ENCODE data around the gene GJA4. TPM values are rescaled to one million over a fixed set of nuclear protein-coding genes. Genes with fewer than 3 reads are reported as not detected.

GJA4 gene
- total and polyA plus RNA-seq, 7 experiments from 2014 or later, result not detected

- Histone ChIP-seq H3K4me1 (ENCODE audit: control insufficient read depth in 2 of 2, insufficient read depth in 2 of 2, low read length in 2 of 2) (no peaks in the 10 kb centered on the region), H3K27ac (ENCODE audit: low read depth, low read length) (no peak overlapping the region), H3K9me3 (ENCODE audit: control insufficient read depth in 2 of 3, low read length in 3 of 3) (no peaks in the 10 kb centered on the region), H3K36me3 (ENCODE audit: control insufficient read depth in 2 of 3, insufficient read depth in 3 of 3, low read length in 3 of 3) (no peaks in the 10 kb centered on the region), H3K27me3 (ENCODE audit: control insufficient read depth in 2 of 2, insufficient read depth in 2 of 2, low read length in 2 of 2) (no peaks in the 10 kb centered on the region), H3K4me3 (ENCODE audit: low read length) (no peak overlapping the region)
- H3K4me3 Mint-ChIP-seq, result no peak overlapping the region
- ATAC-seq (no peak), DNase-seq (no peak)
- no peaks in the 10 kb centered on the region for H3K9me3 Mint-ChIP-seq
- H3K27ac Mint-ChIP-seq, result no peak overlapping the region
- POLR2A ChIA-PET, result no interaction called here
- H3K36me3 Mint-ChIP-seq, result peaks cover 0 to 3% (median 0%) of the 10 kb centered on the region in 5 donors
- CTCF ChIA-PET, result no interaction called here
- H3K4me1 Mint-ChIP-seq, result no peaks in the 10 kb centered on the region
- H3K27me3 Mint-ChIP-seq, result peaks cover under 1 to 18% (median 4%) of the 10 kb centered on the region in 5 donors
- intact Hi-C loops (cut with micrococcal nuclease), result no loop called here
These were observed 34.0 kb upstream of the GJA4 start for GRCh38 chr1:34758751-34759150.

DNA sequence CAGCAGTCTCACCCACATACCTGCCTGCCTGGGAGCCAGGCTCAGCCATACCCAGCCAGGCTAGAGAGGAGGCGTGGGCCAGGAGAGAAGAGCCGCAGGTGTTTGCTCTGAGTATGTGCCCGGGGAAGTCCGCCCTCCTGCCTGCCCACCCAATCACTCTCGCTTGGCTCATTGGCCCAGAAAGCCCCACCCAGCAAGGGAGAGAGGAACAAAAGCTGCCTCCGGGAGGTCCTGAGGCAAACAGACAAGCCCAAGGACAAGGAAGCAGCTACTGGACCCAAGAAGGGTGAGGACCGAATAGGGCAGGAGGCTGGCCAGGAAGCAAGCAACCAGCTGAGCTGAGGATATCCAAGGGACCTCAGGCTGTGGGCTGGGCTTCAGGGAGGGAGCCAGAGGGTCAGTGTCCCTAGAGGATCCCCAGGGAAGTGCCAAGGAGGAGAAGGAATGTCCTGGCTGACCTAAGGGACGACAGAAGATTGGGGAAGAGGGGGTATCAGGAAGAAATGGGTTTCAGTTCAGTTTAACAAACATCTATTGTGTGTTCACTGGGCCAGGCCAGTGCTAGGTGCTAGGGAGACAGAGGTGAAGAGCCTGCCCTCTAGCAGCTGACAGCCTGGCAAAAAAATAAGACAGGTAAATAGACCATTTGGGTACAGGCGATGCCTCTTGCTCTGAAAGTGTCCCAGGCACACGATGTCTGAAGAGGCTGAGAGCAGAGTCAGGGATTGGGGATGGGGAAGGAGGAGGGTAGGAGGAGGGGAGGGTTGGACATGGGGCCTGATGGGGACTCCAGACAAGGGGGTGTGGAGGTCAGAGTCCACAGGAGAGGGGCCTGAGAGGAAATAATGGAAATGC is 33.1 kb upstream of the GJA4 start, which contains the start of gene GJB4:
Gene GJB4, plus strand, starts transcription at position 238 of the 855 bp plus-strand sequence. CDS start 1,515 bp downstream, outside the sequence.
- Mint-ChIP-seq H3K9me3 (no peaks in the 10 kb centered on the region), H3K4me3 (no peak within 1 kb of the TSS), H3K27ac (no peak within 1 kb of the TSS), H3K36me3 (no peaks in the 10 kb centered on the region), H3K27me3 (peaks cover 0 to 17% (median 4%) of the 10 kb centered on the region in 5 donors), H3K4me1 (no peaks in the 10 kb centered on the region)
- intact Hi-C loops (cut with micrococcal nuclease), result no loop called here
- DNase-seq (no peak), ATAC-seq (no peak)
- no peak within 1 kb of the TSS for H3K27ac ChIP-seq (ENCODE audit: low read depth, low read length)
- no peaks in the 10 kb centered on the region for H3K9me3 ChIP-seq (ENCODE audit: control insufficient read depth in 2 of 3, low read length in 3 of 3)
- no peak within 1 kb of the TSS for H3K4me3 ChIP-seq (ENCODE audit: low read length)
- H3K36me3 ChIP-seq (ENCODE audit: control insufficient read depth in 2 of 3, insufficient read depth in 3 of 3, low read length in 3 of 3), result no peaks in the 10 kb centered on the region
- H3K27me3 ChIP-seq (ENCODE audit: control insufficient read depth in 2 of 2, insufficient read depth in 2 of 2, low read length in 2 of 2), result no peaks in the 10 kb centered on the region
- ChIA-PET POLR2A (no interaction called here), CTCF (interaction anchor here (0.7 kb wide), 1 partner anchor 16 kb away, joined by 3 read pairs; no protein-coding TSS in a partner anchor)
- no peaks in the 10 kb centered on the region for H3K4me1 ChIP-seq (ENCODE audit: control insufficient read depth in 2 of 2, insufficient read depth in 2 of 2, low read length in 2 of 2)

- intact Hi-C loops (cut with micrococcal nuclease), result no loop called here
- Histone ChIP-seq H3K27ac (ENCODE audit: low read depth, low read length) (no peak overlapping the region), H3K36me3 (ENCODE audit: control insufficient read depth in 2 of 3, insufficient read depth in 3 of 3, low read length in 3 of 3) (no peaks in the 10 kb centered on the region), H3K9me3 (ENCODE audit: control insufficient read depth in 2 of 3, low read length in 3 of 3) (no peaks in the 10 kb centered on the region), H3K4me1 (ENCODE audit: control insufficient read depth in 2 of 2, insufficient read depth in 2 of 2, low read length in 2 of 2) (no peaks in the 10 kb centered on the region), H3K4me3 (ENCODE audit: low read length) (no peak overlapping the region), H3K27me3 (ENCODE audit: control insufficient read depth in 2 of 2, insufficient read depth in 2 of 2, low read length in 2 of 2) (no peaks in the 10 kb centered on the region)
- Mint-ChIP-seq H3K27me3 (peaks cover 0 to 17% (median 4%) of the 10 kb centered on the region in 5 donors), H3K4me1 (no peaks in the 10 kb centered on the region), H3K27ac (no peak overlapping the region), H3K36me3 (no peaks in the 10 kb centered on the region), H3K4me3 (no peak overlapping the region), H3K9me3 (no peaks in the 10 kb centered on the region)
- ATAC-seq, result no peak
- DNase-seq, result no peak
- CTCF ChIA-PET, result no interaction called here
- POLR2A ChIA-PET, result no interaction called here
These were observed 31.5 kb upstream of the GJA4 start for GRCh38 chr1:34761176-34761761.

DNA sequence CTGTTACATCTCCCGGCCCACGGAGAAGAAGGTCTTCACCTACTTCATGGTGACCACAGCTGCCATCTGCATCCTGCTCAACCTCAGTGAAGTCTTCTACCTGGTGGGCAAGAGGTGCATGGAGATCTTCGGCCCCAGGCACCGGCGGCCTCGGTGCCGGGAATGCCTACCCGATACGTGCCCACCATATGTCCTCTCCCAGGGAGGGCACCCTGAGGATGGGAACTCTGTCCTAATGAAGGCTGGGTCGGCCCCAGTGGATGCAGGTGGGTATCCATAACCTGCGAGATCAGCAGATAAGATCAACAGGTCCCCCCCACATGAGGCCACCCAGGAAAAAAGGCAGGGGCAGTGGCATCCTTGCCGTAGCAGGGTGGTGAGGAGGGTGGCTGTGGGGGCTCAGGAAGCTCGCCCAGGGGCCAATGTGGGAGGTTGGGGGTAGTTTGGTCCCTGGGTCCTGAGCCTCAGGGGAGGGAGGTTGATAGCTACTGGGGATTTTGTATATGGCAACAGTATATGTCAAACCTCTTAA is 31.0 kb upstream of the GJA4 start:
- Mint-ChIP-seq H3K27me3 (peaks cover 0 to 17% (median 4%) of the 10 kb centered on the region in 5 donors), H3K4me3 (no peak overlapping the region), H3K36me3 (no peaks in the 10 kb centered on the region), H3K4me1 (no peaks in the 10 kb centered on the region), H3K9me3 (no peaks in the 10 kb centered on the region), H3K27ac (no peak overlapping the region)
- intact Hi-C loops (cut with micrococcal nuclease), result no loop called here
- DNase-seq (no peak), ATAC-seq (no peak)
- H3K27me3 ChIP-seq (ENCODE audit: control insufficient read depth in 2 of 2, insufficient read depth in 2 of 2, low read length in 2 of 2), result no peaks in the 10 kb centered on the region
- ChIA-PET POLR2A (no interaction called here), CTCF (no interaction called here)
- H3K9me3 ChIP-seq (ENCODE audit: control insufficient read depth in 2 of 3, low read length in 3 of 3), result no peaks in the 10 kb centered on the region
- no peaks in the 10 kb centered on the region for H3K36me3 ChIP-seq (ENCODE audit: control insufficient read depth in 2 of 3, insufficient read depth in 3 of 3, low read length in 3 of 3)
- no peak overlapping the region for H3K27ac ChIP-seq (ENCODE audit: low read depth, low read length)
- no peaks in the 10 kb centered on the region for H3K4me1 ChIP-seq (ENCODE audit: control insufficient read depth in 2 of 2, insufficient read depth in 2 of 2, low read length in 2 of 2)
- H3K4me3 ChIP-seq (ENCODE audit: low read length), result no peak overlapping the region

DNA sequence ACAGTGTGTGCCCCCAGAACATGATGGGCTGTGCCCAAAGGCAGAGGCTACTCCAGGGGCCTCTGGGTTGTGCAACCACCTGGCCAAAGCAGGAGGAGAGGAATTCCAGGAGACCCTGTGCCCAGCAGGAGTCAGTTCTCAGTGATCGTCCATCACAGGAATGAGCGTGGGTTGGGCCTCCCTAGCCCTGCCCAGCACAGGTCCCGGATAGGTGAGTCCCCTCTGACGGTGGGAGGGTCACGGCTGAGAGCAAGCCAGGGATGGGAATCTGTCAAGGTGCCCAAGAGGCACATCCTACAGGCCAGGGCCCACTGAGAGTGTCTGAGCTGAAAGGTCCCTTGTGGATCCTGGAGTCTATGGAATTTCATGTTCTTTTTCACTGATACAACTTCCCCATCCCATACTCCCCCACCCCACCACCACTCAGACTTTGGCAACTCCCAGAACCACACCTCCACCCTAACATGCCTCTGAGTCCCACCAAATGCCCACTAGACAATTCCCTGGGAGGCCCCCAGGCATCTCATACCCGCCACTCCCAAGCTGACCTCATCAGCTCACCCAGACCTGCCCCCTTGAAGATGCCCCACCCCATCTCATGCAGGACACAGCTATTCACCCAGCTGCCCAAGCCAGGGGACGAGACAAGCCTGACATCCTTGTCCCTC is 30.2 kb upstream of the GJA4 start:
- Mint-ChIP-seq H3K9me3 (no peaks in the 10 kb centered on the region), H3K27ac (no peak overlapping the region), H3K27me3 (peaks cover 0 to 17% (median 4%) of the 10 kb centered on the region in 5 donors), H3K36me3 (no peaks in the 10 kb centered on the region), H3K4me3 (no peak overlapping the region), H3K4me1 (no peaks in the 10 kb centered on the region)
- Histone ChIP-seq H3K27ac (ENCODE audit: low read depth, low read length) (no peak overlapping the region), H3K4me1 (ENCODE audit: control insufficient read depth in 2 of 2, insufficient read depth in 2 of 2, low read length in 2 of 2) (no peaks in the 10 kb centered on the region), H3K36me3 (ENCODE audit: control insufficient read depth in 2 of 3, insufficient read depth in 3 of 3, low read length in 3 of 3) (no peaks in the 10 kb centered on the region), H3K9me3 (ENCODE audit: control insufficient read depth in 2 of 3, low read length in 3 of 3) (no peaks in the 10 kb centered on the region), H3K4me3 (ENCODE audit: low read length) (no peak overlapping the region), H3K27me3 (ENCODE audit: control insufficient read depth in 2 of 2, insufficient read depth in 2 of 2, low read length in 2 of 2) (no peaks in the 10 kb centered on the region)
- ChIA-PET CTCF (no interaction called here), POLR2A (no interaction called here)
- ATAC-seq (no peak), DNase-seq (no peak)
- intact Hi-C loops (cut with micrococcal nuclease), result no loop called here

DNA sequence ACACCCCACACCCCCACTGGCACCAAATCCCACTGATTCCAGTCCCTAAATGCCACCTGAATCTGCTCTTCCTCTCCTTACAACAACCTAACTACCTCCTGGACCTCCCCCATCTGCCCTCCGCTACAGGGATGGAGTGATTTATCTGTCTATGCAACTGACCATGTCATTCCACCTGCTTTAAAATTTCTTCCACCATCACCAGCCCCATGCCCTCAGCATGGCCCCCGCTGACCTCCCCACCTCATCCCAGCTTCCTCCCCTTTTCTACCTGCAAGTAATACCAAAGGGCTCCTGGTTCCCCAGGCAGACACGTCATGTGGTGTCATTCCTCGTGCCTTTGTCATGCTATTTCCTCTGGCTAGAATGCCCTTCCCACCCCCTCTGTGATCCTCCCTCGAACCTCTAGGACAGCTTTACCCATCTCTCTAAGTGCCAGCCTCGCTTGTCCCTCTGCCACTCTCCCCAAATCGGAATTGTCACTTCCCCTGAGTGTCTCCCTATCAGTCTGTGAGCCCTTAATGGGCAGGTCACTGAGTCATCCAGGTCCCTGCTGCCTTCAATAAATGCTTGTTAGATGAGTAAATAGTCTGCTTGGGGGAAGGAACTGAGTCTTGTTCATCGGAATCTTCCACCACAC is 29.5 kb upstream of the GJA4 start:
- no peaks in the 10 kb centered on the region for H3K36me3 Mint-ChIP-seq
- H3K4me1 ChIP-seq (ENCODE audit: control insufficient read depth in 2 of 2, insufficient read depth in 2 of 2, low read length in 2 of 2), result no peaks in the 10 kb centered on the region
- POLR2A ChIA-PET, result no interaction called here
- intact Hi-C loops (cut with micrococcal nuclease), result no loop called here
- H3K9me3 ChIP-seq (ENCODE audit: control insufficient read depth in 2 of 3, low read length in 3 of 3), result no peaks in the 10 kb centered on the region
- no peak for DNase-seq
- CTCF ChIA-PET, result no interaction called here
- no peaks in the 10 kb centered on the region for H3K9me3 Mint-ChIP-seq
- peaks cover 0 to 13% (median 4%) of the 10 kb centered on the region in 5 donors for H3K27me3 Mint-ChIP-seq
- H3K4me1 Mint-ChIP-seq, result no peaks in the 10 kb centered on the region
- H3K27me3 ChIP-seq (ENCODE audit: control insufficient read depth in 2 of 2, insufficient read depth in 2 of 2, low read length in 2 of 2), result no peaks in the 10 kb centered on the region
- no peaks in the 10 kb centered on the region for H3K36me3 ChIP-seq (ENCODE audit: control insufficient read depth in 2 of 3, insufficient read depth in 3 of 3, low read length in 3 of 3)
- no peak overlapping the region for H3K27ac ChIP-seq (ENCODE audit: low read depth, low read length)
- H3K27ac Mint-ChIP-seq, result no peak overlapping the region
- ATAC-seq, result no peak
- H3K4me3 Mint-ChIP-seq, result no peak overlapping the region
- no peak overlapping the region for H3K4me3 ChIP-seq (ENCODE audit: low read length)
